Progenitor cell of endocrine pancreas (in vitro differentiated cells): ENCODE measurements around the gene PLCB2. TPM values are rescaled to one million over a fixed set of nuclear protein-coding genes. Genes with fewer than 3 reads are reported as not detected.

Experiments used
- DNase-seq: peaks from one replicate; pipeline ENCODE4 v3.0.0; 2021; ENCODE audit warnings: low spot score; ENCODE audit not compliant: unreplicated experiment
- H3K27ac Mint-ChIP-seq: 2 replicates; pipeline ENCODE4 v1.8.0; 2021; ENCODE audit warnings: mild to moderate bottlenecking, moderate library complexity, mixed read lengths
- H3K27me3 Mint-ChIP-seq: 2 replicates; pipeline ENCODE4 v1.8.0; 2021; ENCODE audit warnings: mixed read lengths
- H3K36me3 Mint-ChIP-seq: 2 replicates; pipeline ENCODE4 v1.8.0; 2022; ENCODE audit warnings: mixed read lengths; ENCODE audit not compliant: insufficient read depth
- H3K4me1 Mint-ChIP-seq: 2 replicates; pipeline ENCODE4 v1.8.0; 2021; ENCODE audit warnings: low read depth, mixed read lengths
- H3K4me3 Mint-ChIP-seq: 2 replicates; pipeline ENCODE4 v1.8.0; 2021; ENCODE audit warnings: low read depth, mild to moderate bottlenecking, moderate library complexity, mixed read lengths
- H3K9me3 Mint-ChIP-seq: 2 replicates; pipeline ENCODE4 v1.8.0; 2021; ENCODE audit warnings: low read depth, mixed read lengths
- CTCF ChIP-seq: fragments of 200-600 bp; sonication (generic); IDR thresholded peaks from one replicate; pipeline ENCODE4 v1.5.0; 2021; ENCODE audit warnings: antibody characterized with exemption, mild to moderate bottlenecking; ENCODE audit not compliant: unreplicated experiment
- total RNA-seq: library from RNA; stranded (reverse); gene quantifications from 2 replicates; pipeline ENCODE4 v1.2.1, GENCODE V29; 2021

PLCB2 gene
- total RNA-seq, 1 donor from 2014 or later = 2.5 TPM

- peaks cover 6% of the 10 kb centered on the region for H3K4me1 Mint-ChIP-seq
- H3K27ac Mint-ChIP-seq = no peak overlapping the region
- peaks cover 45% of the 10 kb centered on the region for H3K27me3 Mint-ChIP-seq
- no peak for DNase-seq
- H3K4me3 Mint-ChIP-seq = no peak overlapping the region
- H3K9me3 Mint-ChIP-seq = no peaks in the 10 kb centered on the region
- TF ChIP-seq CTCF = no peak
- H3K36me3 Mint-ChIP-seq = no peaks in the 10 kb centered on the region
Measured at GRCh38 chr15:40352281-40352901, 44.7 kb upstream of the PLCB2 start.

- DNase-seq = no peak
- H3K27me3 Mint-ChIP-seq = peaks cover 27% of the 10 kb centered on the region
- H3K36me3 Mint-ChIP-seq = no peaks in the 10 kb centered on the region
- no peak overlapping the region for H3K4me3 Mint-ChIP-seq
- TF ChIP-seq CTCF = no peak
- peaks cover 6% of the 10 kb centered on the region for H3K4me1 Mint-ChIP-seq
- H3K27ac Mint-ChIP-seq = peak overlapping the region; percentile 33
- H3K9me3 Mint-ChIP-seq = no peaks in the 10 kb centered on the region
Measured at GRCh38 chr15:40349163-40349562, 41.4 kb upstream of the PLCB2 start.

- Mint-ChIP-seq H3K36me3 (no peaks in the 10 kb centered on the region), H3K27me3 (peaks cover 20% of the 10 kb centered on the region), H3K27ac (no peak overlapping the region), H3K4me1 (peaks cover 6% of the 10 kb centered on the region), H3K4me3 (no peak overlapping the region), H3K9me3 (no peaks in the 10 kb centered on the region)
- TF ChIP-seq CTCF = no peak
- DNase-seq = no peak
Measured at GRCh38 chr15:40348474-40348870, 40.7 kb upstream of the PLCB2 start.

GRCh38 chr15:40347559-40348473, 40.1 kb upstream of the PLCB2 start:
- H3K27me3 Mint-ChIP-seq = peaks cover 16% of the 10 kb centered on the region
- no peak for TF ChIP-seq CTCF
- no peak overlapping the region for H3K4me3 Mint-ChIP-seq
- H3K36me3 Mint-ChIP-seq = no peaks in the 10 kb centered on the region
- no peak overlapping the region for H3K27ac Mint-ChIP-seq
- H3K4me1 Mint-ChIP-seq = peaks cover 6% of the 10 kb centered on the region
- no peak for DNase-seq
- no peaks in the 10 kb centered on the region for H3K9me3 Mint-ChIP-seq

GRCh38 chr15:40346579-40347558, 39.1 kb upstream of the PLCB2 start:
- DNase-seq = no peak
- no peak overlapping the region for H3K27ac Mint-ChIP-seq
- peaks cover 12% of the 10 kb centered on the region for H3K27me3 Mint-ChIP-seq
- H3K4me1 Mint-ChIP-seq = peaks cover 6% of the 10 kb centered on the region
- H3K9me3 Mint-ChIP-seq = no peaks in the 10 kb centered on the region
- no peak overlapping the region for H3K4me3 Mint-ChIP-seq
- no peaks in the 10 kb centered on the region for H3K36me3 Mint-ChIP-seq
- no peak for TF ChIP-seq CTCF
